Gastrocnemius medialis (tissue), 4 donors: ENCODE data around the gene NLK.

ENCODE experiments used
- POLR2A ChIP-seq, 2 donors: fragments of 450-650 bp; IDR thresholded peaks; one replicate each; pipeline ENCODE4 v1.6.1; 2017; ENCODE audit warnings: antibody characterized with exemption in 2 of 2, mild to moderate bottlenecking in 2 of 2, moderate library complexity in 2 of 2
- TF ChIP-seq, protein P1 (sequence below), 5 experiments: fragments of 450-650 bp in 3 of 5; fragments of 200-600 bp in 2 of 5; sonication (generic) in 2 of 5; IDR thresholded peaks in 4 of 5; conservative IDR thresholded peaks in 1 of 5; 1 replicate in 4 of 5; 2 replicates in 1 of 5; pipeline ENCODE4 v1.5.1; 2016 to 2019; ENCODE audit warnings: antibody characterized with exemption in 5 of 5, mild to moderate bottlenecking in 3 of 5, moderate library complexity in 3 of 5

DNA sequence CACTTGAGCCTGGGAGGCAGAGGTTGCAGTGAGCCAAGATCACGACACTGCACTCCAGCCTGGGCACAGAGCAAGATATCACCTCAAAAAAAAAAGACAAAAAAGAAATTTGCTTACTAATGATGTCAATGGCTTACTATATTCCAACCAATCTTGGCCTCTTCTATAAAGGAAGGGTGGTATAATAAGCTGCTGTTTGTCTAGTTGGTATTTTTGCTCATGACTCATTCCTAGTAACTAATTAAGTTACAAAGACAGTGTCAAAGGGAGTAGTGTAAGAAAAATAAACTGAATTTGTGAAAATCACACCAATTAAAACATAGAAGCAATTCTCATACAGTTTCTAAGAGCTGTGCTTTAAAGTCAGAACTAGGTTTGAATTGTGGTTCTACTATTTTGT is 82.5 kb downstream of the NLK start:
- TF ChIP-seq, protein P1, sequence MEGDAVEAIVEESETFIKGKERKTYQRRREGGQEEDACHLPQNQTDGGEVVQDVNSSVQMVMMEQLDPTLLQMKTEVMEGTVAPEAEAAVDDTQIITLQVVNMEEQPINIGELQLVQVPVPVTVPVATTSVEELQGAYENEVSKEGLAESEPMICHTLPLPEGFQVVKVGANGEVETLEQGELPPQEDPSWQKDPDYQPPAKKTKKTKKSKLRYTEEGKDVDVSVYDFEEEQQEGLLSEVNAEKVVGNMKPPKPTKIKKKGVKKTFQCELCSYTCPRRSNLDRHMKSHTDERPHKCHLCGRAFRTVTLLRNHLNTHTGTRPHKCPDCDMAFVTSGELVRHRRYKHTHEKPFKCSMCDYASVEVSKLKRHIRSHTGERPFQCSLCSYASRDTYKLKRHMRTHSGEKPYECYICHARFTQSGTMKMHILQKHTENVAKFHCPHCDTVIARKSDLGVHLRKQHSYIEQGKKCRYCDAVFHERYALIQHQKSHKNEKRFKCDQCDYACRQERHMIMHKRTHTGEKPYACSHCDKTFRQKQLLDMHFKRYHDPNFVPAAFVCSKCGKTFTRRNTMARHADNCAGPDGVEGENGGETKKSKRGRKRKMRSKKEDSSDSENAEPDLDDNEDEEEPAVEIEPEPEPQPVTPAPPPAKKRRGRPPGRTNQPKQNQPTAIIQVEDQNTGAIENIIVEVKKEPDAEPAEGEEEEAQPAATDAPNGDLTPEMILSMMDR (IDR thresholded peaks at IDR 0.05 in 4 of 5, conservative IDR thresholded peaks at IDR 0.05 in 1 of 5): no peak
- TF ChIP-seq POLR2A (IDR thresholded peaks at IDR 0.05): no peak
